Mononuclear cell (primary cell): ENCODE results near the gene TRAK1. TPM values are rescaled to one million over a fixed set of nuclear protein-coding genes. Genes with fewer than 3 reads are reported as not detected.

Experiments
- H3K27me3 ChIP-seq: 2 replicates; pipeline ENCODE4 v1.6.0; 2011; ENCODE audit warnings: low read length, control low read depth; ENCODE audit not compliant: insufficient read depth
- H3K4me1 ChIP-seq: 2 replicates; pipeline ENCODE4 v1.5.1; 2011; ENCODE audit warnings: mild to moderate bottlenecking, low read length, control low read depth; ENCODE audit not compliant: insufficient read depth
- H3K4me3 ChIP-seq: 2 replicates; pipeline ENCODE4 v1.5.1; 2011; ENCODE audit warnings: mild to moderate bottlenecking, low read length, moderate library complexity
- H3K9me3 ChIP-seq: 2 replicates; pipeline ENCODE4 v1.5.1; 2011; ENCODE audit warnings: low read depth, mild to moderate bottlenecking, control low read depth, low read length
- total RNA-seq: library from RNA; depleted of rRNA; stranded (reverse); fragments of >200 nt; gene quantifications from one replicate; pipeline ENCODE4 v1.2.3, GENCODE V29; 2012

The TRAK1 gene
- total RNA-seq, 1 donor = 26.3 TPM

- Histone ChIP-seq H3K4me3 (no peak overlapping the region), H3K9me3 (no peaks in the 10 kb centered on the region), H3K27me3 (no peaks in the 10 kb centered on the region), H3K4me1 (peaks cover 28% of the 10 kb centered on the region)
Observed at GRCh38 chr3:42176242-42177034, 85.3 kb downstream of the TRAK1 start.

GRCh38 chr3:42177068-42177800, 86.1 kb downstream of the TRAK1 start:
- Histone ChIP-seq H3K9me3 (no peaks in the 10 kb centered on the region), H3K4me1 (peaks cover 20% of the 10 kb centered on the region), H3K4me3 (no peak overlapping the region), H3K27me3 (no peaks in the 10 kb centered on the region)

GRCh38 chr3:42177801-42178150, 86.6 kb downstream of the TRAK1 start:
- peaks cover 16% of the 10 kb centered on the region for H3K4me1 ChIP-seq
- no peaks in the 10 kb centered on the region for H3K9me3 ChIP-seq
- no peak overlapping the region for H3K4me3 ChIP-seq
- no peaks in the 10 kb centered on the region for H3K27me3 ChIP-seq

DNA sequence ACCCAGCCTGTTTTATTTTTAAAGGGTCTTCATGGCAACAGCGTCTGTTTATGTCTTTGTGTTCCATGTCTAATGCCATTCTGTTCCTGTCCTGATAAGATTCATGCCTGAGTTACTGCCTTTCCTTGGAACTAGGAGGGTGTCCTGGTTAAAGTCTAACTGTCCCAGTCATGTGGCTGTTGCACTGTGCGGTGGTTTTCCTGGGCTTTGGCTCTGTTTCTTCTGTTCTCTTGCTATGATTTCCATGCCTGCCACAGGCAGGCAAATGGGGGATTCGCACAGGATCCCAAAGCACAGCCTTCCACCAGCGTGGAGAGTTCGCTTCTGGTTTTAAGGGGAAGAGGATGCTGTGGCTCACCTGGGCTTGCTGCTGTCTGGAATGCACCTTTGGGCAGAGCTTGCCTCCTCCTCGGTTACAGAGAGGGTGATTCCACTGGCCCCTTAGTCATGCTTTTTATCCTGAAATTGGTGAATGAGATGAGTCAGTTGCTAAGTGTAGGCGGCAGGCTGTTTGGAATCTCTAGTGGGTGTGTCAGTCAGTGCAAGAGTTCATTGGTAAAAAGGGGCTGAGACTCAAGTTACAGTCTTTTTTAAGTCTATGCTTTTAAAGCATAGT, 88.1 kb downstream of the TRAK1 start:
- Histone ChIP-seq H3K9me3 (no peaks in the 10 kb centered on the region), H3K27me3 (no peaks in the 10 kb centered on the region), H3K4me1 (peaks cover 4% of the 10 kb centered on the region), H3K4me3 (no peak overlapping the region)

GRCh38 chr3:42180901-42181300, 89.7 kb downstream of the TRAK1 start:
- Histone ChIP-seq H3K4me1 (no peaks in the 10 kb centered on the region), H3K27me3 (no peaks in the 10 kb centered on the region), H3K9me3 (no peaks in the 10 kb centered on the region), H3K4me3 (no peak overlapping the region)

- Histone ChIP-seq H3K4me3 (no peak overlapping the region), H3K27me3 (no peaks in the 10 kb centered on the region), H3K9me3 (no peaks in the 10 kb centered on the region), H3K4me1 (no peaks in the 10 kb centered on the region)
Observed at GRCh38 chr3:42182555-42182954, 91.4 kb downstream of the TRAK1 start.

DNA sequence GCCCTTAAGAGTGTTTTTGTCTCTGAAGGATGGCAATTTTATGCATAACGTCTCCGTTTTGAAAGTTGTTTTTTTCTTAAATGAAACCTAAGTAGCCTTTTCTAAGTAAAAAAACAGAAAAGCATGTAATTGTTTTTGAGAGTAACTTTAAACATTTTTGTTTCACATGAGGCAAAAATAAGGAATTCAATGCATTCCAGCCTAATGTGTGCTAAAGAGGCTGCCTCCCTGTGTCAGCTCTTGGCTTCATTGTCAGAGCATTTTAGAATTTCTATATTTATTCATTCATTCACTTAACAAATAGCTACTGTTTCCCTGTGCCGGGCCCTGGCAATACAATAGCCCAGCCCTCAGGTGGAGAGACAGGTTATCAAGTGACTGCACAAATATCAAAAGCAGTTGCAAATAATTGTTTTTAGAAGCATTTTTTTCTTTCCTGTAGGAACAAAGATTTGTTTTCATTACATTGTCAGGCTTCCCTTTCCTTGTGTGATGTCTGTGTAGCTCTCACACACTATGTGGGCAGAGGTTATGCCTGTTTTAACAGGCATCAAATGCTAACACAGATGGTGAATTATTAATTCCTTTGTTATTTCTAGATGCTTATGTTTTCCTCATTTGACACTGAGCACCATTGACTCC, 93.0 kb downstream of the TRAK1 start:
- no peaks in the 10 kb centered on the region for H3K9me3 ChIP-seq
- H3K27me3 ChIP-seq = no peaks in the 10 kb centered on the region
- no peaks in the 10 kb centered on the region for H3K4me1 ChIP-seq
- H3K4me3 ChIP-seq = no peak overlapping the region

DNA sequence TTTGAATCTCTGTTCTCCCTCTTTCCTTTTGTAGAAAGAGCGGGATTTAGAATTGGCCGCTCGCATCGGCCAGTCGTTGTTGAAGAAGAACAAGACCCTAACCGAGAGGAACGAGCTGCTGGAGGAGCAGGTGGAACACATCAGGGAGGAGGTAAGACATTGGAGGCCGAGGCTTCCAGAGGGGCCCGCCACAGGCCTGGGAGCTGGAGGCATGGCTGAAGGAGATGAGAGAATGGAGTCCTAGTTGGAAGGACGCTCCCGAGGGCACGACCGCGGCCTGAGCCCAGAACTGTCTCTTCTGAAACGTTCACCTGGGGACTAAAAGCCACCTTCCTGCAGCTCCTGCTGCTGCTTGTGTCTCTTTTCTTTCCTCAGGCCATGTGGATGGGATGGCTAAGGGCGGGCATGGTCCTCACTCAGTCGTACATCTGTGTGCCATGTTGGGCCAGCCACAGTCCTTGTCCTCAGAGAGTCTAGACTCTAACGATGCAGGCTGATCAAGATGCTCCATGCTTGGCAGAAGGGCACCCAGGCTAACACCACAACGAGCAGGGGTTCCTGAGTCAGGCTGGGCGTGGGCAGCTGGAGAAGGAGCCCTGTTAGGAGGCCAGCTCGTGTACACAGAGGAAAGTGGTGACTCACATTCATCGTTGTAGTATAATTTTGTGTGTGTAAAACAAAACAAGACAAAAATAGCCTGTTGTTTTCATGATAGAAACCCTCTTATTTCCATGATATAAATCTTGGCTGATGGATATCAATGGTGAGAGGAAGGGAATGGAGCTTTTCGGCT, 93.7 kb downstream of the TRAK1 start:
- Histone ChIP-seq H3K4me3 (no peak overlapping the region), H3K4me1 (no peaks in the 10 kb centered on the region)

DNA sequence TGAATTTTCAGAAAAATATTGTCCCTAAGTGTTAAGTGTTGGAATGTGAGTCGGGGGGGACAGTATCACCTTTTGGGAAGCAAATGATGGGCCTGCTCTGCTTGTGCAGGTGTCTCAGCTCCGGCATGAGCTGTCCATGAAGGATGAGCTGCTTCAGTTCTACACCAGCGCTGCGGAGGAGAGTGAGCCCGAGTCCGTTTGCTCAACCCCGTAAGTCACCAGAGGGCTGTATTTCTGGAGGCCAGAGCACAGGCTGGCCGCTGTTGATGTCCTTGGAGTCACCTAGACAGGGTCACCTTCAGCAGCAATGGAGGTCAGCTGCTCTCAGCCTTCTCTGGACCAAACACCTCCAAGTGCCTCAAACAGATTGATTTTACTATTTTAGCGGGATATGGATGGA, 96.8 kb downstream of the TRAK1 start:
- H3K4me1 ChIP-seq = peaks cover 18% of the 10 kb centered on the region
- no peak overlapping the region for H3K4me3 ChIP-seq
- H3K27me3 ChIP-seq = no peaks in the 10 kb centered on the region
- no peaks in the 10 kb centered on the region for H3K9me3 ChIP-seq

More for the DNA sequence above, 93.7 kb downstream of the TRAK1 start:
- H3K27me3 ChIP-seq = no peaks in the 10 kb centered on the region
- H3K9me3 ChIP-seq = no peaks in the 10 kb centered on the region

DNA sequence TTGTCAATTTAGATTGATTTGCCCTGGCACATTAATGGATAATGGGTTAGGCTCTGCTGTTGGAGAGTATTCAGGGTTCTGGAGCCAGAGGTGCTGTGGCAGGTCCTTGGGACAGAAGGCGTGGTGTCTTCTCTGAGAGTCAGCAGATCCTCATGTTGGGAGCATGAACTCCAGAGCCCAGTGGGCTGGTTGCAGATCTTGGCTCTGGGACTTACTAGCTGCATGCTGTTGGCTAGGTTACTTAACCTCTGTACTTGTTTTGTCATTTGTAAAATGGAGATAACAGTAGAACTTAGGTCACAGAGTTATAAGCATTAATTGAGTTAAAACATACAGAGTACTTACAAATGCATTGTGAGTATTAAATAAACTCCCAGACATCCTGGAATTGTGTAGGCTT, 97.2 kb downstream of the TRAK1 start:
- Histone ChIP-seq H3K4me1 (peaks cover 22% of the 10 kb centered on the region), H3K27me3 (no peaks in the 10 kb centered on the region), H3K4me3 (no peak overlapping the region), H3K9me3 (no peaks in the 10 kb centered on the region)

- no peaks in the 10 kb centered on the region for H3K9me3 ChIP-seq
- peaks cover 23% of the 10 kb centered on the region for H3K4me1 ChIP-seq
- H3K27me3 ChIP-seq = no peaks in the 10 kb centered on the region
- H3K4me3 ChIP-seq = no peak overlapping the region
Observed at GRCh38 chr3:42189001-42189460, 97.9 kb downstream of the TRAK1 start.

- no peak overlapping the region for H3K4me3 ChIP-seq
- no peaks in the 10 kb centered on the region for H3K27me3 ChIP-seq
- no peaks in the 10 kb centered on the region for H3K9me3 ChIP-seq
- H3K4me1 ChIP-seq = peaks cover 23% of the 10 kb centered on the region
Observed at GRCh38 chr3:42189736-42190135, 98.6 kb downstream of the TRAK1 start.

DNA sequence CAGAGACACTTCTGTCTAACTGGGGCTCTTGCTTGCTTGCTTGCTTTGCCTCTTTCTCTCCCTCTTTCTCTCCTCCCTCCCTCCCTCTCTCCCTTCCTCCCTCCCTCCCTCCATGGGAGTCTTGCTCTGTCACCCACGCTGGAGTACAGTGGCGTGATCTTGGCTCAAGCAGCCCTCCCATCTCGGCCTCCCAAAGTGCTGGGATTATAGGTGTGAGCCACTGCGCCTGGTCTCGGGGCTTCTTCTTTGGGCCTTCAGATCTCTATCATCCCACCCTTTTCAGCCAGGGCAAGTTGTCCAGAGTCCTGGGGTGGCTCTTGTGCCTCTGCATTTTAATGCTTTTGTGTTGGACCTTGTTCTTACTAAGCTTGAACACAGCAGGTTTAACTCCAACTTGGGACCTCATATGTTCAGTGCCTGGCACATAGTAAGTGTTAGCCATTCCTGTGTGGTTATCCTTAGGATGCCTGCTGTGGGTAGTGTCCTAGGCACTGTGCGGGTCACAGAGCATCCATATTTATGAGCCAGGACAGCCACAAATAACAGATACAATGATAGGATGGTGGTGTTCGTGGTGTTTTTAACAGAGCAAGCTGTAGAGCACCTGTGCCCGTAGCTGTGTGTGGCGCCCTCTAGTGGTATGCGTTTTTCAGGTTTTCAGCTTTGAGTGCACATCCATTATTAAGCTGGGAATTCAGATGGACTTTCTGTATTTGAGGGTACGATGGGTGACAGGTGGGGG, 99.7 kb downstream of the TRAK1 start:
- no peaks in the 10 kb centered on the region for H3K9me3 ChIP-seq

DNA sequence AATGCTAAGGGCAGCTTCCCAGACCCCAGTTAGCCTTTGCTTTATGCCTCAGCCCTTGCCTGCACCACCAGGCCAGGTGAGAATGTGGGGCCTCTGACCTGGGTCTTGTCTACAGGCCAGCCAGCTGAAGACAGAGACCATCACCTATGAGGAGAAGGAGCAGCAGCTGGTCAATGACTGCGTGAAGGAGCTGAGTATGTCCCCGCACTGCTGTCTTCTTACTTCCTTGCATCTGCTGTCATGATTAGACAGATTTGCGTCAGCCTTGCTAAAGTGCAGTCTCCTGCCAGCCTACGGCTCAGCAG, 100.2 kb downstream of the TRAK1 start:
- Histone ChIP-seq H3K4me1 (peaks cover 23% of the 10 kb centered on the region), H3K27me3 (no peaks in the 10 kb centered on the region)

More for the DNA sequence above, 99.7 kb downstream of the TRAK1 start:
- Histone ChIP-seq H3K4me3 (no peak overlapping the region), H3K27me3 (no peaks in the 10 kb centered on the region), H3K4me1 (peaks cover 23% of the 10 kb centered on the region)

More for the DNA sequence above, 100.2 kb downstream of the TRAK1 start:
- Histone ChIP-seq H3K9me3 (no peaks in the 10 kb centered on the region), H3K4me3 (no peak overlapping the region)
